Measurements from ENCODE around the gene MAMSTR.

- TF ChIP-seq POLR2A (IDR thresholded peaks at IDR 0.05; ENCODE audit: low read length), result no peak
- TF ChIP-seq GATA1 (IDR thresholded peaks at IDR 0.05; ENCODE audit: low read depth, low read length), result no peak
These were observed 51.2 kb downstream of the MAMSTR start for GRCh38 chr19:48668332-48668731.

Data from erythroblast (primary cell).